Neural progenitor cell (in vitro differentiated cells): Measurements from ENCODE around the gene PCDHGA9.

Experiments
- CTCF ChIP-seq: fragments of 200-600 bp; sonication (generic); IDR thresholded peaks from 2 replicates; pipeline ENCODE4 v1.5.1; 2017; ENCODE audit warnings: antibody characterized with exemption, mild to moderate bottlenecking
- EZH2 ChIP-seq: fragments of 200-600 bp; sonication (generic); IDR thresholded peaks from 2 replicates; pipeline ENCODE4 v1.6.1; 2017; ENCODE audit warnings: antibody characterized with exemption, mild to moderate bottlenecking, moderate library complexity
- EZH2phosphoT487 ChIP-seq: fragments of 200-600 bp; sonication (generic); IDR thresholded peaks from 2 replicates; pipeline ENCODE4 v1.6.1; 2017; ENCODE audit warnings: antibody characterized with exemption

DNA sequence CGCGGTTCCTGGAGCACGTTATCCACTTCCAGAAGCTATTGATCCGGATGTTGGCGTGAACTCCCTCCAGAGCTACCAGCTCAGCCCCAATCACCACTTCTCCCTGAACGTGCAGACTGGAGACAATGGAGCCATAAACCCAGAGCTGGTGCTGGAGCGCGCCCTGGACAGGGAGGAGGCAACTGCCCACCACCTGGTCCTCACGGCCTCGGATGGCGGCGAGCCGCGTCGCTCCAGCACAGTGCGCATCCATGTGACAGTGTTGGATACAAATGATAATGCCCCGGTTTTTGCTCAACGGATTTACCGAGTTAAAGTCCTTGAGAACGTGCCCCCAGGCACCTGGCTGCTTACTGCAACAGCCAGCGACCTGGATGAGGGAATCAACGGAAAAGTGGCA is 809 bp downstream of the PCDHGA9 start:
- TF ChIP-seq CTCF (no peak), EZH2 (no peak), EZH2phosphoT487 (no peak)
